Gastrocnemius medialis (tissue), 4 donors: ENCODE results near the gene HRH2.

ENCODE experiments used
- POLR2A ChIP-seq, 2 donors: fragments of 450-650 bp; IDR thresholded peaks; one replicate each; pipeline ENCODE4 v1.6.1; 2017; ENCODE audit warnings: antibody characterized with exemption in 2 of 2, mild to moderate bottlenecking in 2 of 2, moderate library complexity in 2 of 2
- TF ChIP-seq, protein P1 (sequence below), 5 experiments: fragments of 450-650 bp in 3 of 5; fragments of 200-600 bp in 2 of 5; sonication (generic) in 2 of 5; IDR thresholded peaks in 4 of 5; conservative IDR thresholded peaks in 1 of 5; 1 replicate in 4 of 5; 2 replicates in 1 of 5; pipeline ENCODE4 v1.5.1; 2016 to 2019; ENCODE audit warnings: antibody characterized with exemption in 5 of 5, mild to moderate bottlenecking in 3 of 5, moderate library complexity in 3 of 5

- no peak for TF ChIP-seq POLR2A (IDR thresholded peaks at IDR 0.05)
- TF ChIP-seq, protein P1, sequence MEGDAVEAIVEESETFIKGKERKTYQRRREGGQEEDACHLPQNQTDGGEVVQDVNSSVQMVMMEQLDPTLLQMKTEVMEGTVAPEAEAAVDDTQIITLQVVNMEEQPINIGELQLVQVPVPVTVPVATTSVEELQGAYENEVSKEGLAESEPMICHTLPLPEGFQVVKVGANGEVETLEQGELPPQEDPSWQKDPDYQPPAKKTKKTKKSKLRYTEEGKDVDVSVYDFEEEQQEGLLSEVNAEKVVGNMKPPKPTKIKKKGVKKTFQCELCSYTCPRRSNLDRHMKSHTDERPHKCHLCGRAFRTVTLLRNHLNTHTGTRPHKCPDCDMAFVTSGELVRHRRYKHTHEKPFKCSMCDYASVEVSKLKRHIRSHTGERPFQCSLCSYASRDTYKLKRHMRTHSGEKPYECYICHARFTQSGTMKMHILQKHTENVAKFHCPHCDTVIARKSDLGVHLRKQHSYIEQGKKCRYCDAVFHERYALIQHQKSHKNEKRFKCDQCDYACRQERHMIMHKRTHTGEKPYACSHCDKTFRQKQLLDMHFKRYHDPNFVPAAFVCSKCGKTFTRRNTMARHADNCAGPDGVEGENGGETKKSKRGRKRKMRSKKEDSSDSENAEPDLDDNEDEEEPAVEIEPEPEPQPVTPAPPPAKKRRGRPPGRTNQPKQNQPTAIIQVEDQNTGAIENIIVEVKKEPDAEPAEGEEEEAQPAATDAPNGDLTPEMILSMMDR (IDR thresholded peaks at IDR 0.05 in 4 of 5, conservative IDR thresholded peaks at IDR 0.05 in 1 of 5): no peak
Observed at GRCh38 chr5:175712681-175713085, 54.8 kb downstream of the HRH2 start.
